H9 (cell line): ENCODE results near the gene LIPC. TPM values are rescaled to one million over a fixed set of nuclear protein-coding genes. Genes with fewer than 3 reads are reported as not detected.

Source experiments
- DNase-seq: peaks from one replicate; pipeline ENCODE4 v3.0.0-alpha.2; 2017
- H2AFZ ChIP-seq: one replicate; pipeline ENCODE4 v1.6.1; 2013; ENCODE audit warnings: mild to moderate bottlenecking, low read length, control low read depth, moderate library complexity
- H2AK5ac ChIP-seq: 2 replicates; pipeline ENCODE4 v1.6.1; 2013; ENCODE audit warnings: low read length, control low read depth, mixed read lengths; ENCODE audit not compliant: insufficient read length
- H2BK120ac ChIP-seq: one replicate; pipeline ENCODE4 v1.6.1; 2013; ENCODE audit warnings: low read depth, mild to moderate bottlenecking, low read length, control low read depth, inconsistent platforms; ENCODE audit not compliant: poor library complexity, severe bottlenecking
- H2BK12ac ChIP-seq: 2 replicates; pipeline ENCODE4 v1.6.1; 2013; ENCODE audit warnings: low read length, control low read depth, mixed read lengths, low read depth; ENCODE audit not compliant: insufficient read length
- H2BK15ac ChIP-seq: 2 replicates; pipeline ENCODE4 v1.6.1; 2013; ENCODE audit warnings: low read depth, low read length, control low read depth
- H2BK20ac ChIP-seq: one replicate; pipeline ENCODE4 v1.6.1; 2013; ENCODE audit warnings: low read depth, mild to moderate bottlenecking, low read length, control low read depth, inconsistent platforms; ENCODE audit not compliant: poor library complexity, severe bottlenecking
- H2BK5ac ChIP-seq: 2 replicates; pipeline ENCODE4 v1.6.1; 2013; ENCODE audit warnings: low read length, control low read depth, mixed read lengths; ENCODE audit not compliant: insufficient read length
- H3K14ac ChIP-seq: 2 replicates; pipeline ENCODE4 v1.6.1; 2013; ENCODE audit warnings: low read length, control low read depth; ENCODE audit not compliant: insufficient read depth
- H3K18ac ChIP-seq: 2 replicates; pipeline ENCODE4 v1.6.1; 2013; ENCODE audit warnings: low read depth, mild to moderate bottlenecking, mixed read lengths, low read length, control low read depth; ENCODE audit not compliant: insufficient read length
- H3K23ac ChIP-seq: 2 replicates; pipeline ENCODE4 v1.6.1; 2013; ENCODE audit warnings: low read length, control low read depth, mixed read lengths, low read depth; ENCODE audit not compliant: insufficient read length
- H3K23me2 ChIP-seq: 2 replicates; pipeline ENCODE4 v1.6.1; 2013; ENCODE audit warnings: low read depth, mild to moderate bottlenecking, mixed read lengths, low read length, control low read depth; ENCODE audit not compliant: insufficient read length, poor library complexity, severe bottlenecking
- H3K27ac ChIP-seq: 2 replicates; pipeline ENCODE4 v1.5.1; 2013; ENCODE audit warnings: low read length, control low read depth, mixed read lengths, low read depth; ENCODE audit not compliant: insufficient read length
- H3K27me3 ChIP-seq: 2 replicates; pipeline ENCODE4 v1.6.1; 2013; ENCODE audit warnings: low read length, control low read depth, inconsistent platforms; ENCODE audit not compliant: insufficient read depth
- H3K4ac ChIP-seq: 2 replicates; pipeline ENCODE4 v1.6.1; 2013; ENCODE audit warnings: low read depth, mild to moderate bottlenecking, control low read depth, inconsistent platforms, low read length, moderate library complexity
- H3K4me1 ChIP-seq: 2 replicates; pipeline ENCODE4 v1.6.1; 2013; ENCODE audit warnings: low read length, control low read depth, inconsistent platforms; ENCODE audit not compliant: insufficient read depth
- H3K4me2 ChIP-seq: 2 replicates; pipeline ENCODE4 v1.6.1; 2013; ENCODE audit warnings: low read length, control low read depth, mixed read lengths; ENCODE audit not compliant: insufficient read length, insufficient read depth
- H3K56ac ChIP-seq: 2 replicates; pipeline ENCODE4 v1.6.1; 2013; ENCODE audit warnings: low read depth, mild to moderate bottlenecking, mixed read lengths, low read length, control low read depth; ENCODE audit not compliant: insufficient read length
- H3K79me1 ChIP-seq: 2 replicates; pipeline ENCODE4 v1.6.1; 2013; ENCODE audit warnings: low read depth, mild to moderate bottlenecking, moderate library complexity, low read length, control low read depth, inconsistent platforms; ENCODE audit not compliant: insufficient read depth, poor library complexity, severe bottlenecking
- H3K79me2 ChIP-seq: 2 replicates; pipeline ENCODE4 v1.6.1; 2013; ENCODE audit warnings: low read length, control low read depth, inconsistent platforms; ENCODE audit not compliant: insufficient read depth
- H3K9ac ChIP-seq: 2 replicates; pipeline ENCODE4 v1.6.1; 2013; ENCODE audit warnings: low read length, control low read depth, mixed read lengths; ENCODE audit not compliant: insufficient read length; ENCODE audit errors: extremely low read depth
- H3K9me3 ChIP-seq: one replicate; pipeline ENCODE4 v1.6.1; 2013; ENCODE audit warnings: low read depth, low read length, inconsistent platforms; ENCODE audit not compliant: control insufficient read depth
- H3T11ph ChIP-seq: one replicate; pipeline ENCODE4 v1.6.1; 2013; ENCODE audit warnings: mild to moderate bottlenecking, low read length, control low read depth, inconsistent platforms
- H4K20me1 ChIP-seq: one replicate; pipeline ENCODE4 v1.6.1; 2013; ENCODE audit not compliant: control insufficient read depth, insufficient read length, insufficient read depth
- H4K5ac ChIP-seq: 2 replicates; pipeline ENCODE4 v1.6.1; 2013; ENCODE audit warnings: low read depth, mild to moderate bottlenecking, mixed read lengths, low read length, control low read depth; ENCODE audit not compliant: insufficient read length
- H4K8ac ChIP-seq: replicated peaks from 2 replicates; pipeline ENCODE4 v1.6.1; 2013; ENCODE audit warnings: low read length, control low read depth, mixed read lengths, low read depth; ENCODE audit not compliant: insufficient read length
- H4K91ac ChIP-seq: 2 replicates; pipeline ENCODE4 v1.6.1; 2013; ENCODE audit warnings: low read depth, mild to moderate bottlenecking, moderate library complexity, mixed read lengths, low read length, control low read depth; ENCODE audit not compliant: insufficient read length
- H3K27ac Mint-ChIP-seq, 3 experiments: 2 replicates in 2 of 3; 3 replicates in 1 of 3; pipeline ENCODE4 v1.8.0; 2020 to 2021; ENCODE audit warnings: mixed read lengths in 3 of 3, mild to moderate bottlenecking in 1 of 3, moderate library complexity in 1 of 3
- H3K27me3 Mint-ChIP-seq: 2 replicates; pipeline ENCODE4 v1.8.0; 2021; ENCODE audit warnings: low read depth, mild to moderate bottlenecking, moderate library complexity, mixed read lengths
- H3K36me3 Mint-ChIP-seq, 3 experiments: 2 replicates in 2 of 3; 3 replicates in 1 of 3; pipeline ENCODE4 v1.8.0; 2020 to 2021; ENCODE audit warnings: low read depth in 3 of 3, mixed read lengths in 3 of 3; ENCODE audit not compliant: insufficient read depth in 1 of 3
- H3K4me1 Mint-ChIP-seq, 2 experiments: 2 replicates each; pipeline ENCODE4 v1.8.0; 2020; ENCODE audit warnings: mixed read lengths in 2 of 2
- H3K4me3 Mint-ChIP-seq, 2 experiments: 2 replicates in 1 of 2; 3 replicates in 1 of 2; pipeline ENCODE4 v1.8.0; 2020 to 2021; ENCODE audit warnings: mild to moderate bottlenecking in 2 of 2, mixed read lengths in 2 of 2, moderate library complexity in 1 of 2
- H3K9me3 Mint-ChIP-seq, 2 experiments: 2 replicates in 1 of 2; 3 replicates in 1 of 2; pipeline ENCODE4 v1.8.0; 2020; ENCODE audit warnings: mild to moderate bottlenecking in 2 of 2, mixed read lengths in 2 of 2, moderate library complexity in 1 of 2
- WGBS: extraction: QIAGEN DNeasy Blood & Tissue Kit; methylation state at CpG from one replicate; pipeline ENCODE4 v1.1.7; 2013; ENCODE audit warnings: missing lambda C conversion rate, low lambda C conversion rate, mixed read lengths; ENCODE audit not compliant: insufficient read length; ENCODE audit errors: extremely low coverage; 5-methylcytosine and 5-hydroxymethylcytosine counted together
- total RNA-seq: library from RNA; stranded (reverse); gene quantifications from 2 replicates; pipeline ENCODE4 v1.2.1, GENCODE V29; 2021
- TF ChIP-seq, protein P1 (sequence below): fragments of 200-600 bp; sonication (generic); conservative IDR thresholded peaks from 3 replicates; pipeline ENCODE4 v1.8.0; 2021; ENCODE audit warnings: antibody characterized with exemption, mild to moderate bottlenecking

Gene LIPC
- total RNA-seq, 1 experiment from 2014 or later = not detected

GRCh38 chr15:58506783-58507668, 75.2 kb downstream of the LIPC start:
- H3K79me2 ChIP-seq = no peaks in the 10 kb centered on the region
- H2BK120ac ChIP-seq = no peak overlapping the region
- H2BK15ac ChIP-seq = no peak overlapping the region
- H3K18ac ChIP-seq = no peak overlapping the region
- Mint-ChIP-seq H3K36me3 (no peaks in the 10 kb centered on the region), H3K4me1 (peaks cover 0 to 9% of the 10 kb centered on the region in 2 experiments; a peak in 3 of 4 replicates), H3K27me3 (peaks cover 3% of the 10 kb centered on the region), H3K27ac (no peak overlapping the region), H3K9me3 (no peaks in the 10 kb centered on the region; a peak in 1 of 5 replicates), H3K4me3 (no peak overlapping the region)
- no peaks in the 10 kb centered on the region for H3K23me2 ChIP-seq
- H2BK5ac ChIP-seq = no peak overlapping the region
- no peak overlapping the region for H4K91ac ChIP-seq
- H4K5ac ChIP-seq = no peak overlapping the region
- H3K23ac ChIP-seq = no peak overlapping the region
- H4K20me1 ChIP-seq = no peaks in the 10 kb centered on the region
- H3K4me2 ChIP-seq = no peak overlapping the region
- H3K27me3 ChIP-seq = no peaks in the 10 kb centered on the region
- no peak overlapping the region for H2AK5ac ChIP-seq
- H3K79me1 ChIP-seq = no peaks in the 10 kb centered on the region
- H3K9me3 ChIP-seq = no peaks in the 10 kb centered on the region
- H2AFZ ChIP-seq = no peak overlapping the region
- no peak overlapping the region for H3K56ac ChIP-seq
- H3T11ph ChIP-seq = no peak overlapping the region
- H4K8ac ChIP-seq = no peak overlapping the region
- H2BK20ac ChIP-seq = no peak overlapping the region
- WGBS = no CpG with 5 or more reads among the region's 9 CpGs
- TF ChIP-seq, protein P1, sequence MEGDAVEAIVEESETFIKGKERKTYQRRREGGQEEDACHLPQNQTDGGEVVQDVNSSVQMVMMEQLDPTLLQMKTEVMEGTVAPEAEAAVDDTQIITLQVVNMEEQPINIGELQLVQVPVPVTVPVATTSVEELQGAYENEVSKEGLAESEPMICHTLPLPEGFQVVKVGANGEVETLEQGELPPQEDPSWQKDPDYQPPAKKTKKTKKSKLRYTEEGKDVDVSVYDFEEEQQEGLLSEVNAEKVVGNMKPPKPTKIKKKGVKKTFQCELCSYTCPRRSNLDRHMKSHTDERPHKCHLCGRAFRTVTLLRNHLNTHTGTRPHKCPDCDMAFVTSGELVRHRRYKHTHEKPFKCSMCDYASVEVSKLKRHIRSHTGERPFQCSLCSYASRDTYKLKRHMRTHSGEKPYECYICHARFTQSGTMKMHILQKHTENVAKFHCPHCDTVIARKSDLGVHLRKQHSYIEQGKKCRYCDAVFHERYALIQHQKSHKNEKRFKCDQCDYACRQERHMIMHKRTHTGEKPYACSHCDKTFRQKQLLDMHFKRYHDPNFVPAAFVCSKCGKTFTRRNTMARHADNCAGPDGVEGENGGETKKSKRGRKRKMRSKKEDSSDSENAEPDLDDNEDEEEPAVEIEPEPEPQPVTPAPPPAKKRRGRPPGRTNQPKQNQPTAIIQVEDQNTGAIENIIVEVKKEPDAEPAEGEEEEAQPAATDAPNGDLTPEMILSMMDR = no peak
- no peak overlapping the region for H3K14ac ChIP-seq
- no peaks in the 10 kb centered on the region for H3K4me1 ChIP-seq
- no peak overlapping the region for H3K27ac ChIP-seq
- H2BK12ac ChIP-seq = no peak overlapping the region
- DNase-seq = no peak
- H3K4ac ChIP-seq = no peak overlapping the region
- no peak overlapping the region for H3K9ac ChIP-seq
